GM10248 (cell line): Measurements from ENCODE around the gene CASTOR1.
A peak's percentile ranks its signal among the peaks of the same experiment; 100 is the strongest.

Experiments
- CTCF ChIA-PET: fragments of 300-600 bp; sonication (Branson Sonifier 250); formaldehyde crosslinking; extraction: SDS; loops from one replicate; lab custom pipeline; 2021; ENCODE audit warnings: antibody characterized with exemption; lab: Yijun Ruan, JAX
- POLR2A ChIA-PET: fragments of 350-650 bp; sonication (Branson Sonifier 250); formaldehyde crosslinking; extraction: SDS; loops from one replicate; lab custom pipeline; 2020; ENCODE audit warnings: antibody characterized with exemption; lab: Yijun Ruan, JAX
- DNase-seq: peaks from one replicate; pipeline ENCODE4 v3.0.0; 2012; ENCODE audit errors: extremely low spot score
- CTCF ChIP-seq: IDR thresholded peaks from 2 replicates; pipeline ENCODE4 v1.5.1; 2012; ENCODE audit warnings: mild to moderate bottlenecking, low read depth; ENCODE audit errors: extremely low read depth, missing control alignments, control extremely low read depth

Gene CASTOR1

GRCh38 chr22:30248484-30248883 lies 40.8 kb downstream of the CASTOR1 start:
- DNase-seq: no peak
- ChIA-PET POLR2A (no interaction called here), CTCF (interaction anchor here (1.3 kb wide), 1 partner anchor 142 kb away, joined by 3 read pairs; no protein-coding TSS in a partner anchor)
- no peak for TF ChIP-seq CTCF

- no peak for DNase-seq
- CTCF ChIA-PET: interaction anchor here (1.3 kb wide), 1 partner anchor 143 kb away, joined by 3 read pairs; no protein-coding TSS in a partner anchor
- TF ChIP-seq CTCF: no peak
- POLR2A ChIA-PET: no interaction called here
Measured at GRCh38 chr22:30247974-30248373, 41.3 kb downstream of the CASTOR1 start.

GRCh38 chr22:30247561-30247960 lies 41.7 kb downstream of the CASTOR1 start:
- TF ChIP-seq CTCF: no peak
- DNase-seq: no peak
- POLR2A ChIA-PET: no interaction called here
- CTCF ChIA-PET: interaction anchor here (1.3 kb wide), 1 partner anchor 143 kb away, joined by 3 read pairs; no protein-coding TSS in a partner anchor

GRCh38 chr22:30246814-30247376 lies 42.4 kb downstream of the CASTOR1 start:
- CTCF ChIA-PET: interaction anchor here (1.1 kb wide), 1 partner anchor 16 kb away, joined by 4 read pairs; no protein-coding TSS in a partner anchor
- no peak for DNase-seq
- POLR2A ChIA-PET: no interaction called here
- TF ChIP-seq CTCF: no peak

- DNase-seq: peak; percentile 76
- ChIA-PET POLR2A (interaction anchor here (0.6 kb wide), 1 partner anchor 425 kb away, joined by 3 read pairs; no protein-coding TSS in a partner anchor), CTCF (interaction anchor here (1.1 to 1.2 kb wide), 2 partner anchors 17 to 18 kb away, joined by 3 to 4 read pairs; no protein-coding TSS in a partner anchor)
- TF ChIP-seq CTCF: peak; percentile 11
Measured at GRCh38 chr22:30245985-30246813, 43.1 kb downstream of the CASTOR1 start, which contains the start of gene LIF. Gene LIF (minus strand): TSS chr22:30246759. CDS start chr22:30246695, 64 bp downstream.
